Sigmoid colon (tissue), 7 donors: ENCODE data around the gene PRKCG. TPM values are rescaled to one million over a fixed set of nuclear protein-coding genes. Genes with fewer than 3 reads are reported as not detected.

Source experiments
- DNase-seq: peaks from one replicate; pipeline ENCODE4 v3.0.0-alpha.2; 2019
- H3K27ac ChIP-seq, 4 donors: fragments of 200-600 bp; sonication (generic); one replicate each; pipeline ENCODE4 v1.5.1; 2016 to 2019; ENCODE audit warnings: mild to moderate bottlenecking in 1 of 4
- H3K27me3 ChIP-seq, 3 donors: fragments of 200-600 bp; sonication (generic); one replicate each; pipeline ENCODE4 v1.5.1; 2019; ENCODE audit warnings: mild to moderate bottlenecking in 1 of 3
- H3K36me3 ChIP-seq, 4 donors: fragments of 200-600 bp; sonication (generic); one replicate each; pipeline ENCODE4 v1.5.1; 2016 to 2019
- H3K4me1 ChIP-seq, 4 donors: fragments of 200-600 bp; sonication (generic); one replicate each; pipeline ENCODE4 v1.5.1; 2017 to 2019
- H3K4me3 ChIP-seq, 4 donors: fragments of 200-600 bp; sonication (generic); one replicate each; pipeline ENCODE4 v1.5.1; 2017 to 2019; ENCODE audit warnings: mild to moderate bottlenecking in 2 of 4, moderate library complexity in 1 of 4
- H3K9me3 ChIP-seq, 4 donors: fragments of 200-600 bp in 3 of 4; sonication (generic) in 3 of 4; one replicate each; pipeline versions ENCODE4 v1.5.1 to v1.6.1; 2013 to 2019
- CTCF ChIP-seq, 4 experiments: fragments of 450-650 bp in 3 of 4; fragments of 200-600 bp in 1 of 4; IDR thresholded peaks; one replicate each; pipeline ENCODE4 v1.5.1; 2016 to 2019; ENCODE audit warnings: antibody characterized with exemption in 4 of 4, mild to moderate bottlenecking in 3 of 4, moderate library complexity in 2 of 4
- EP300 ChIP-seq, 4 donors: sonication (generic); formaldehyde crosslinking; IDR thresholded peaks; one replicate each; pipeline ENCODE4 v1.6.1; 2017; ENCODE audit warnings: antibody characterized with exemption in 4 of 4
- POLR2A ChIP-seq, 2 donors: fragments of 450-650 bp; IDR thresholded peaks; one replicate each; pipeline ENCODE4 v1.6.1; 2016; ENCODE audit warnings: antibody characterized with exemption in 2 of 2, mild to moderate bottlenecking in 2 of 2, moderate library complexity in 2 of 2
- POLR2AphosphoS5 ChIP-seq, 4 donors: sonication (generic); formaldehyde crosslinking; IDR thresholded peaks; one replicate each; pipeline ENCODE4 v1.6.1; 2017; ENCODE audit warnings: antibody characterized with exemption in 4 of 4
- WGBS, 2 donors: extraction: QIAGEN DNeasy Blood & Tissue Kit; methylation state at CpG; one replicate each; pipeline ENCODE4 v1.1.7; 2013; 5-methylcytosine and 5-hydroxymethylcytosine counted together
- intact Hi-C: fragments of 100-400 bp; cut with DNase I; formaldehyde crosslinking; loops from one replicate; pipeline ENCODE4 v1.15.1; 2023
- polyA plus RNA-seq, 3 donors: library from polyadenylated mRNA; stranded (reverse); fragments of 200-250 nt; gene quantifications; one replicate each; pipeline ENCODE4 v1.2.3, GENCODE V29; 2013
- total RNA-seq, 4 donors: library from RNA; depleted of rRNA; stranded (reverse); fragments of >200 nt; gene quantifications; one replicate each; pipeline ENCODE4 v1.1.0, GENCODE V29; 2016
- donor health status: healthy with polysubstance abuse.
- donor health status: Bipolar disorder and iron deficiency.
- donor health status: healthy.

PRKCG gene
- total and polyA plus RNA-seq, 7 donors: under 0.01 to 0.34 TPM; not detected in 5

- TF ChIP-seq POLR2A (IDR thresholded peaks at IDR 0.05) (no peak), EP300 (IDR thresholded peaks at IDR 0.05) (no peak), CTCF (IDR thresholded peaks at IDR 0.05) (no peak), POLR2AphosphoS5 (IDR thresholded peaks at IDR 0.05) (no peak)
- intact Hi-C loops: no loop called here
- Histone ChIP-seq H3K36me3 (peaks cover 12 to 45% (median 30%) of the 10 kb centered on the region in 4 donors), H3K9me3 (no peaks in the 10 kb centered on the region), H3K27me3 (no peaks in the 10 kb centered on the region), H3K27ac (peak overlapping the region in 3 of 4 donors; percentile 13 to 94 (median 39)), H3K4me3 (no peak overlapping the region), H3K4me1 (peaks cover 0 to 80% (median 72%) of the 10 kb centered on the region in 4 donors)
- WGBS, 2 donors: 73 to 84% methylated on average over 6 of the region's 6 CpGs
- DNase-seq: no peak
These were observed 9.2 kb upstream of the PRKCG start for GRCh38 chr19:53872762-53873161.

GRCh38 chr19:53873773-53874605 is 8.0 kb upstream of the PRKCG start:
- TF ChIP-seq POLR2A (IDR thresholded peaks at IDR 0.05) (no peak), POLR2AphosphoS5 (IDR thresholded peaks at IDR 0.05) (peak in 1 of 4 donors; percentile 24)
- peaks cover 0 to 4% (median 0%) of the 10 kb centered on the region in 3 donors for H3K27me3 ChIP-seq
- no peak for DNase-seq
- intact Hi-C loops: no loop called here
- no peak overlapping the region for H3K4me3 ChIP-seq
- H3K36me3 ChIP-seq: peaks cover 12 to 45% (median 30%) of the 10 kb centered on the region in 4 donors
- peaks cover 0 to 86% (median 76%) of the 10 kb centered on the region in 4 donors for H3K4me1 ChIP-seq
- WGBS, 2 donors: 93 to 94% methylated on average over 51 of the region's 51 CpGs
- peak overlapping the region in 2 of 4 donors; percentile 28 to 94 for H3K27ac ChIP-seq
- H3K9me3 ChIP-seq: no peaks in the 10 kb centered on the region

GRCh38 chr19:53874606-53874990 is 7.4 kb upstream of the PRKCG start:
- TF ChIP-seq POLR2AphosphoS5 (IDR thresholded peaks at IDR 0.05): no peak
- no peak for TF ChIP-seq POLR2A (IDR thresholded peaks at IDR 0.05)
- TF ChIP-seq EP300 (IDR thresholded peaks at IDR 0.05): no peak
- no peak for TF ChIP-seq CTCF (IDR thresholded peaks at IDR 0.05)
- peaks cover 12 to 45% (median 30%) of the 10 kb centered on the region in 4 donors for H3K36me3 ChIP-seq
- DNase-seq: no peak
- intact Hi-C loops: no loop called here
- H3K27me3 ChIP-seq: peaks cover 0 to 10% (median 5%) of the 10 kb centered on the region in 3 donors
- peaks cover 0 to 91% (median 82%) of the 10 kb centered on the region in 4 donors for H3K4me1 ChIP-seq
- 62 to 78% methylated on average over 6 of the region's 6 CpGs for WGBS, 2 donors
- no peak overlapping the region for H3K4me3 ChIP-seq
- no peaks in the 10 kb centered on the region for H3K9me3 ChIP-seq
- H3K27ac ChIP-seq: peak overlapping the region in 1 of 4 donors; percentile 41

GRCh38 chr19:53875602-53876325 is 6.2 kb upstream of the PRKCG start:
- no peak overlapping the region for H3K4me3 ChIP-seq
- peaks cover 0 to 20% (median 5%) of the 10 kb centered on the region in 3 donors for H3K27me3 ChIP-seq
- no peaks in the 10 kb centered on the region for H3K9me3 ChIP-seq
- no peak for TF ChIP-seq CTCF (IDR thresholded peaks at IDR 0.05)
- intact Hi-C loops: no loop called here
- no peak for DNase-seq
- WGBS, 2 donors: 85 to 86% methylated on average over 17 of the region's 17 CpGs
- H3K4me1 ChIP-seq: peaks cover 0 to 82% (median 74%) of the 10 kb centered on the region in 4 donors
- H3K27ac ChIP-seq: peak overlapping the region in 3 of 4 donors; percentile 14 to 41 (median 32)
- H3K36me3 ChIP-seq: peaks cover 12 to 45% (median 28%) of the 10 kb centered on the region in 4 donors
